Osteocyte (in vitro differentiated cells): ENCODE measurements around the gene SRRM5. TPM values are rescaled to one million over a fixed set of nuclear protein-coding genes. Genes with fewer than 3 reads are reported as not detected.

Source experiments
- DNase-seq: peaks from one replicate; pipeline ENCODE4 v3.0.0; 2021; ENCODE audit warnings: mixed read lengths; ENCODE audit not compliant: unreplicated experiment; ENCODE audit errors: extremely low spot score
- H3K27ac Mint-ChIP-seq: one replicate; pipeline ENCODE4 v1.8.0; 2021; ENCODE audit warnings: mild to moderate bottlenecking, mixed read lengths; ENCODE audit not compliant: unreplicated experiment
- H3K27me3 Mint-ChIP-seq: one replicate; pipeline ENCODE4 v1.8.0; 2021; ENCODE audit warnings: mixed read lengths; ENCODE audit not compliant: unreplicated experiment
- H3K36me3 Mint-ChIP-seq: one replicate; pipeline ENCODE4 v1.8.0; 2021; ENCODE audit warnings: mixed read lengths; ENCODE audit not compliant: unreplicated experiment
- H3K4me1 Mint-ChIP-seq: one replicate; pipeline ENCODE4 v1.8.0; 2021; ENCODE audit warnings: mixed read lengths; ENCODE audit not compliant: unreplicated experiment
- H3K4me3 Mint-ChIP-seq: one replicate; pipeline ENCODE4 v1.8.0; 2021; ENCODE audit warnings: mild to moderate bottlenecking, moderate library complexity, mixed read lengths; ENCODE audit not compliant: unreplicated experiment
- H3K9me3 Mint-ChIP-seq: one replicate; pipeline ENCODE4 v1.8.0; 2021; ENCODE audit warnings: mixed read lengths; ENCODE audit not compliant: unreplicated experiment
- CTCF ChIP-seq: fragments of 200-600 bp; sonication (generic); IDR thresholded peaks from 2 replicates; pipeline ENCODE4 v1.5.0; 2021; ENCODE audit warnings: antibody characterized with exemption, mild to moderate bottlenecking, moderate library complexity
- total RNA-seq: library from RNA; stranded (reverse); gene quantifications from 2 replicates; pipeline ENCODE4 v1.2.1, GENCODE V29; 2021

Gene SRRM5
- total RNA-seq, 1 donor from 2014 or later = 0.35 TPM

GRCh38 chr19:43662487-43662886 lies 50.6 kb downstream of the SRRM5 start:
- Mint-ChIP-seq H3K9me3 (no peaks in the 10 kb centered on the region), H3K27ac (no peak overlapping the region), H3K36me3 (peaks cover 29% of the 10 kb centered on the region), H3K27me3 (no peaks in the 10 kb centered on the region), H3K4me1 (peaks cover 4% of the 10 kb centered on the region), H3K4me3 (no peak overlapping the region)
- peak; percentile 50 for TF ChIP-seq CTCF
- no peak for DNase-seq

GRCh38 chr19:43664018-43664417 lies 52.1 kb downstream of the SRRM5 start:
- no peaks in the 10 kb centered on the region for H3K27me3 Mint-ChIP-seq
- H3K4me3 Mint-ChIP-seq = no peak overlapping the region
- no peak overlapping the region for H3K27ac Mint-ChIP-seq
- DNase-seq = no peak
- peaks cover 11% of the 10 kb centered on the region for H3K4me1 Mint-ChIP-seq
- H3K36me3 Mint-ChIP-seq = peaks cover 19% of the 10 kb centered on the region
- no peak for TF ChIP-seq CTCF
- no peaks in the 10 kb centered on the region for H3K9me3 Mint-ChIP-seq

Other genes starting within 250 kb of the SRRM5 start
- gene TEX101, start 197.2 kb upstream of the SRRM5 start, total RNA-seq = not detected in 2 replicates
- 0.27 TPM in 1 of 2 replicates, not detected in the other for gene LYPD3, start 146.5 kb upstream of the SRRM5 start, total RNA-seq
- gene PHLDB3, start 107.3 kb upstream of the SRRM5 start, total RNA-seq = 6.7 and 8.5 TPM in 2 replicates
- 41.8 and 42.3 TPM in 2 replicates for gene ETHE1, start 84.9 kb upstream of the SRRM5 start, total RNA-seq
- gene ZNF575, start 78.9 kb upstream of the SRRM5 start, total RNA-seq = 6.5 and 6.9 TPM in 2 replicates
- gene XRCC1, start 36.6 kb upstream of the SRRM5 start, total RNA-seq = 37.1 and 43.2 TPM in 2 replicates
- gene PINLYP, start 36.3 kb upstream of the SRRM5 start, total RNA-seq = 0.91 and 1.2 TPM in 2 replicates
- 40.9 and 45.9 TPM in 2 replicates for gene IRGQ, start 16.0 kb upstream of the SRRM5 start, total RNA-seq
- 13.2 and 16.2 TPM in 2 replicates for gene ZNF576, start 15.5 kb upstream of the SRRM5 start, total RNA-seq
- gene ZNF428, start 7.5 kb downstream of the SRRM5 start, total RNA-seq = 64.0 and 74.1 TPM in 2 replicates
- gene CADM4, start 27.8 kb downstream of the SRRM5 start, total RNA-seq = 8.8 and 9.0 TPM in 2 replicates
- 21.0 and 23.3 TPM in 2 replicates for gene PLAUR, start 58.1 kb downstream of the SRRM5 start, total RNA-seq
- not detected in 2 replicates for gene IRGC, start 104.0 kb downstream of the SRRM5 start, total RNA-seq
- 64.9 and 71.0 TPM in 2 replicates for gene SMG9, start 142.9 kb downstream of the SRRM5 start, total RNA-seq
- 0.64 and 1.5 TPM in 2 replicates for gene KCNN4, start 168.9 kb downstream of the SRRM5 start, total RNA-seq
- gene LYPD5, start 190.4 kb downstream of the SRRM5 start, total RNA-seq = not detected in 2 replicates
- gene ZNF283, start 215.2 kb downstream of the SRRM5 start, total RNA-seq = 9.8 and 11.5 TPM in 2 replicates